B cell (primary cell): ENCODE data around the gene LRATD1. TPM values are rescaled to one million over a fixed set of nuclear protein-coding genes. Genes with fewer than 3 reads are reported as not detected.

Experiments
- ATAC-seq: fragments of 200-7000 bp; cut with Tn5 transposase; one replicate; pipeline ENCODE4 v1.10.0; 2021; ENCODE audit warnings: low read depth, mild to moderate bottlenecking, moderate number of reproducible peaks, moderate library complexity
- CTCF ChIA-PET: fragments of 350-600 bp; sonication (Branson Sonifier 250); formaldehyde crosslinking; loops from one replicate; lab custom pipeline; 2021; ENCODE audit warnings: antibody characterized with exemption, inconsistent platforms; lab: Charles Lee
- POLR2A ChIA-PET: fragments of 350-600 bp; sonication (Branson Sonifier 250); formaldehyde crosslinking; loops from one replicate; lab custom pipeline; 2021; ENCODE audit warnings: antibody characterized with exemption; lab: Charles Lee
- DNase-seq: peaks from one replicate; pipeline ENCODE4 v3.0.0; 2013
- H2AFZ ChIP-seq: 2 replicates; pipeline ENCODE4 v1.6.1; 2012; ENCODE audit warnings: mild to moderate bottlenecking, low read depth, low read length; ENCODE audit not compliant: insufficient read depth, poor library complexity, severe bottlenecking
- H3K27ac ChIP-seq, 2 donors: 1 replicate in 1 of 2; 2 replicates in 1 of 2; pipeline ENCODE4 v1.5.1; 2012 to 2013; ENCODE audit warnings: low read length in 2 of 2, mild to moderate bottlenecking in 2 of 2, moderate library complexity in 1 of 2
- H3K27me3 ChIP-seq, 4 experiments: fragments of 200-600 bp in 1 of 4; sonication (generic) in 1 of 4; replicated peaks in 1 of 4; 1 replicate in 2 of 4; 2 replicates in 2 of 4; pipeline versions ENCODE4 v1.6.1 to v1.7.0; 2013 to 2016; ENCODE audit warnings: low read length in 3 of 4, mild to moderate bottlenecking in 2 of 4, mixed read lengths in 1 of 4, moderate library complexity in 1 of 4; ENCODE audit not compliant: insufficient read depth in 4 of 4, control insufficient read depth in 3 of 4; ENCODE audit errors: control extremely low read depth in 1 of 4
- H3K36me3 ChIP-seq, 2 experiments: replicated peaks in 1 of 2; 1 replicate in 1 of 2; 2 replicates in 1 of 2; pipeline versions ENCODE4 v1.6.1 to v1.7.1; 2013; ENCODE audit warnings: low read length in 1 of 2; ENCODE audit not compliant: insufficient read depth in 2 of 2, control insufficient read depth in 1 of 2; ENCODE audit errors: control extremely low read depth in 1 of 2, extremely low read depth in 1 of 2
- H3K4me1 ChIP-seq, 2 donors: fragments of 200-600 bp in 1 of 2; sonication (generic) in 1 of 2; 1 replicate in 1 of 2; 2 replicates in 1 of 2; pipeline versions ENCODE4 v1.5.1 to v1.6.1; 2013 to 2017; ENCODE audit warnings: low read length in 2 of 2; ENCODE audit not compliant: control insufficient read depth in 2 of 2, insufficient read depth in 2 of 2
- H3K4me2 ChIP-seq: replicated peaks from 2 replicates; pipeline ENCODE3; 2012; ENCODE audit warnings: mild to moderate bottlenecking, low read depth, low read length; ENCODE audit not compliant: poor library complexity, severe bottlenecking
- H3K4me3 ChIP-seq, 5 experiments: fragments of 200-600 bp in 1 of 5; sonication (generic) in 1 of 5; 1 replicate in 3 of 5; 2 replicates in 2 of 5; pipeline versions ENCODE4 v1.5.1 to v1.7.0; 2011 to 2016; ENCODE audit warnings: low read length in 4 of 5, mild to moderate bottlenecking in 4 of 5, low read depth in 2 of 5, control low read depth in 1 of 5, moderate library complexity in 1 of 5; ENCODE audit not compliant: insufficient read depth in 1 of 5; ENCODE audit errors: control extremely low read depth in 1 of 5, extremely low read depth in 1 of 5
- H3K79me2 ChIP-seq: fragments of 200-600 bp; sonication (generic); one replicate; pipeline ENCODE4 v1.6.0; 2016; ENCODE audit warnings: low read length; ENCODE audit not compliant: control insufficient read depth, insufficient read depth
- H3K9ac ChIP-seq: fragments of 200-600 bp; sonication (generic); 2 replicates; pipeline ENCODE4 v1.6.1; 2017; ENCODE audit warnings: mild to moderate bottlenecking, low read length, moderate library complexity
- H3K9me3 ChIP-seq, 3 donors: one replicate each; pipeline versions ENCODE4 v1.6.1 to v1.7.1; 2013; ENCODE audit warnings: low read length in 2 of 3; ENCODE audit not compliant: control insufficient read depth in 2 of 3, insufficient read depth in 1 of 3; ENCODE audit errors: control extremely low read depth in 1 of 3
- H4K20me1 ChIP-seq: 2 replicates; pipeline ENCODE4 v1.6.0; 2012; ENCODE audit warnings: mild to moderate bottlenecking, low read length; ENCODE audit not compliant: insufficient read depth, control insufficient read depth, poor library complexity, severe bottlenecking
- H3K27ac Mint-ChIP-seq: one replicate; pipeline ENCODE4 v1.8.0; 2021; ENCODE audit warnings: mixed read lengths
- H3K27me3 Mint-ChIP-seq: one replicate; pipeline ENCODE4 v1.8.0; 2021; ENCODE audit warnings: mixed read lengths
- H3K4me1 Mint-ChIP-seq: one replicate; pipeline ENCODE4 v1.8.0; 2021; ENCODE audit warnings: mixed read lengths
- H3K4me3 Mint-ChIP-seq: one replicate; pipeline ENCODE4 v1.8.0; 2021; ENCODE audit warnings: mixed read lengths
- H3K9me3 Mint-ChIP-seq: one replicate; pipeline ENCODE4 v1.8.0; 2022; ENCODE audit warnings: mixed read lengths; ENCODE audit not compliant: insufficient read depth
- CTCF ChIP-seq: fragments of 200-600 bp; IDR thresholded peaks from one replicate; pipeline ENCODE4 v1.8.0; 2022; ENCODE audit warnings: antibody characterized with exemption, mild to moderate bottlenecking
- EZH2 ChIP-seq: IDR thresholded peaks from 2 replicates; pipeline ENCODE4 v1.6.1; 2012; ENCODE audit warnings: borderline replicate concordance, low read depth, mild to moderate bottlenecking, moderate library complexity, low read length; ENCODE audit not compliant: insufficient read depth, poor library complexity, severe bottlenecking
- WGBS: methylation state at CpG from one replicate; pipeline ENCODE4 v1.1.5; 2013; ENCODE audit warnings: missing lambda C conversion rate; ENCODE audit not compliant: insufficient coverage; 5-methylcytosine and 5-hydroxymethylcytosine counted together
- intact Hi-C: fragments of 100-400 bp; cut with micrococcal nuclease; formaldehyde crosslinking; loops from one replicate; pipeline ENCODE4 v1.10.0; 2022
- polyA plus RNA-seq: library from polyadenylated mRNA; depleted of rRNA; stranded (reverse); fragments of >200 nt; gene quantifications from 2 replicates; pipeline ENCODE4 v1.2.3, GENCODE V29; 2012
- total RNA-seq, 2 donors: library from RNA; stranded (reverse); fragments of 120-200 nt in 1 of 2; gene quantifications; 1 replicate in 1 of 2; 2 replicates in 1 of 2; pipeline versions ENCODE4 v1.2.3 to v1.2.4, GENCODE V29; 2013 to 2022

LRATD1 gene
- total and polyA plus RNA-seq, 2 donors (not counting 1 experiment from before 2014, with no cell fraction given), result not detected

- CTCF ChIA-PET, result no interaction called here
These were observed 28.6 kb downstream of the LRATD1 start for GRCh38 chr2:14661163-14661562.

GRCh38 chr2:14673351-14673875, 40.9 kb downstream of the LRATD1 start:
- Histone ChIP-seq H3K9me3 (no peaks in the 10 kb centered on the region), H3K27me3 (no peaks in the 10 kb centered on the region), H2AFZ (no peak overlapping the region), H3K36me3 (no peaks in the 10 kb centered on the region), H3K4me1 (no peaks in the 10 kb centered on the region), H4K20me1 (no peaks in the 10 kb centered on the region), H3K27ac (no peak overlapping the region), H3K4me3 (no peak overlapping the region), H3K9ac (no peak overlapping the region), H3K4me2 (no peak overlapping the region), H3K79me2 (no peaks in the 10 kb centered on the region)
- ATAC-seq, result no peak
- no peak overlapping the region for H3K27ac Mint-ChIP-seq
- 86% methylated on average over 6 of the region's 8 CpGs for WGBS
- DNase-seq, result no peak
- ChIA-PET POLR2A (no interaction called here), CTCF (no interaction called here)
- H3K9me3 Mint-ChIP-seq, result no peaks in the 10 kb centered on the region
- H3K4me3 Mint-ChIP-seq, result no peak overlapping the region
- intact Hi-C loops, result no loop called here
- H3K27me3 Mint-ChIP-seq, result no peaks in the 10 kb centered on the region
- no peaks in the 10 kb centered on the region for H3K4me1 Mint-ChIP-seq
- TF ChIP-seq CTCF (no peak), EZH2 (no peak)

More at GRCh38 chr2:14661163-14661562, 28.6 kb downstream of the LRATD1 start:
- Histone ChIP-seq H3K9ac (no peak overlapping the region), H3K27ac (no peak overlapping the region), H3K27me3 (no peaks in the 10 kb centered on the region), H3K9me3 (peaks cover 0 to 3% (median 1%) of the 10 kb centered on the region in 3 donors), H4K20me1 (no peaks in the 10 kb centered on the region), H3K79me2 (no peaks in the 10 kb centered on the region), H3K36me3 (no peaks in the 10 kb centered on the region), H2AFZ (no peak overlapping the region), H3K4me1 (no peaks in the 10 kb centered on the region), H3K4me3 (no peak overlapping the region), H3K4me2 (no peak overlapping the region)
- WGBS, result 71% methylated on average over 1 of the region's 3 CpGs
- no peak overlapping the region for H3K27ac Mint-ChIP-seq
- no peaks in the 10 kb centered on the region for H3K9me3 Mint-ChIP-seq
- H3K4me1 Mint-ChIP-seq, result no peaks in the 10 kb centered on the region
- POLR2A ChIA-PET, result no interaction called here
- no peaks in the 10 kb centered on the region for H3K27me3 Mint-ChIP-seq
- no peak overlapping the region for H3K4me3 Mint-ChIP-seq
- no peak for TF ChIP-seq EZH2
- no peak for TF ChIP-seq CTCF
- intact Hi-C loops, result no loop called here
- ATAC-seq, result no peak
- DNase-seq, result no peak
